HepG2 (cell line): ENCODE results near the gene KISS1R. TPM values are rescaled to one million over a fixed set of nuclear protein-coding genes. Genes with fewer than 3 reads are reported as not detected.
A peak's percentile ranks its signal among the peaks of the same experiment; 100 is the strongest.

ENCODE experiments used
- ARHGAP35 ChIP-seq: sonication (generic); formaldehyde crosslinking; IDR thresholded peaks from 2 replicates; pipeline ENCODE4 v1.9.0; 2022; ENCODE audit warnings: mild to moderate bottlenecking, inconsistent platforms, moderate library complexity, missing genetic modification reagents, borderline replicate concordance
- HCFC1 ChIP-seq: fragments of 150-350 bp; IDR thresholded peaks from 2 replicates; pipeline ENCODE4 v1.6.1; 2014; ENCODE audit warnings: low read depth, low read length
- HDAC2 ChIP-seq: sonication (generic); formaldehyde crosslinking; IDR thresholded peaks from 2 replicates; pipeline ENCODE4 v1.4.0; 2020; ENCODE audit warnings: missing genetic modification reagents
- ISX ChIP-seq: sonication (generic); formaldehyde crosslinking; conservative IDR thresholded peaks from 2 replicates; pipeline ENCODE4 v1.5.0; 2020; ENCODE audit warnings: missing genetic modification reagents
- KDM4B ChIP-seq: sonication (generic); formaldehyde crosslinking; IDR thresholded peaks from 2 replicates; pipeline ENCODE4 v1.4.0; 2020; ENCODE audit warnings: missing genetic modification reagents
- RFX3 ChIP-seq: IDR thresholded peaks from 2 replicates; pipeline ENCODE4 v1.6.1; 2016; ENCODE audit warnings: missing biosample characterization, missing genetic modification reagents
- ZNF180 ChIP-seq: sonication (generic); formaldehyde crosslinking; IDR thresholded peaks from 2 replicates; pipeline ENCODE4 v1.4.0; 2020; ENCODE audit warnings: low read depth, missing genetic modification reagents, borderline replicate concordance
- ZNF557 ChIP-seq: sonication (generic); formaldehyde crosslinking; IDR thresholded peaks from 2 replicates; pipeline ENCODE4 v1.4.0; 2020; ENCODE audit warnings: missing genetic modification reagents
- ZNF713 ChIP-seq: sonication (generic); formaldehyde crosslinking; IDR thresholded peaks from 2 replicates; pipeline ENCODE4 v1.4.0; 2020; ENCODE audit warnings: mild to moderate bottlenecking, missing genetic modification reagents
- polyA plus RNA-seq, 8 experiments: library from polyadenylated mRNA; depleted of rRNA in 3 of 8; stranded (reverse) in 7 of 8; unstranded in 1 of 8; fragments of >200 nt; fragmentation: Illumina TruSeq in 4 of 8; extraction: Trizol in 4 of 8; gene quantifications; 2 replicates each; pipeline versions ENCODE4 v1.2.1 to v1.2.3, GENCODE V29; 2011 to 2016; ENCODE audit warnings: low read depth in 4 of 8, missing spikeins in 1 of 8, mixed read lengths in 1 of 8; ENCODE audit not compliant: insufficient read depth in 1 of 8
- total RNA-seq, 5 experiments: library from RNA; depleted of rRNA; stranded (reverse); fragments of >200 nt; fragmentation: Illumina TruSeq; extraction: Trizol; gene quantifications; 2 replicates each; pipeline ENCODE4 v1.2.3, GENCODE V29; 2016; ENCODE audit warnings: low read depth in 1 of 5
- TF ChIP-seq, protein P1 (sequence below): sonication (generic); formaldehyde crosslinking; IDR thresholded peaks from 2 replicates; pipeline ENCODE4 v1.5.1; 2020; ENCODE audit warnings: mild to moderate bottlenecking, missing genetic modification reagents, moderate library complexity
- TF ChIP-seq, protein P2 (sequence below): sonication (generic); formaldehyde crosslinking; IDR thresholded peaks from 2 replicates; pipeline ENCODE4 v1.5.1; 2020; ENCODE audit warnings: mild to moderate bottlenecking, missing genetic modification reagents, moderate library complexity
- TF ChIP-seq, protein P3 (sequence below): sonication (generic); formaldehyde crosslinking; IDR thresholded peaks from 2 replicates; pipeline ENCODE4 v1.5.0; 2020; ENCODE audit warnings: mild to moderate bottlenecking, missing genetic modification reagents
- TF ChIP-seq, protein P4 (sequence below): sonication (generic); formaldehyde crosslinking; IDR thresholded peaks from 2 replicates; pipeline ENCODE4 v1.5.0; 2020; ENCODE audit warnings: mild to moderate bottlenecking, missing genetic modification reagents, borderline replicate concordance
- TF ChIP-seq, protein P5 (sequence below): sonication (generic); formaldehyde crosslinking; IDR thresholded peaks from 2 replicates; pipeline ENCODE4 v1.4.0; 2020; ENCODE audit warnings: low read depth, mild to moderate bottlenecking, missing genetic modification reagents

Gene KISS1R
- total and polyA plus RNA-seq, 2 of the 13 experiments (the other 11 are each of a cell fraction or from before 2014, with no cell fraction given): 1.1 to 10.2 TPM

DNA sequence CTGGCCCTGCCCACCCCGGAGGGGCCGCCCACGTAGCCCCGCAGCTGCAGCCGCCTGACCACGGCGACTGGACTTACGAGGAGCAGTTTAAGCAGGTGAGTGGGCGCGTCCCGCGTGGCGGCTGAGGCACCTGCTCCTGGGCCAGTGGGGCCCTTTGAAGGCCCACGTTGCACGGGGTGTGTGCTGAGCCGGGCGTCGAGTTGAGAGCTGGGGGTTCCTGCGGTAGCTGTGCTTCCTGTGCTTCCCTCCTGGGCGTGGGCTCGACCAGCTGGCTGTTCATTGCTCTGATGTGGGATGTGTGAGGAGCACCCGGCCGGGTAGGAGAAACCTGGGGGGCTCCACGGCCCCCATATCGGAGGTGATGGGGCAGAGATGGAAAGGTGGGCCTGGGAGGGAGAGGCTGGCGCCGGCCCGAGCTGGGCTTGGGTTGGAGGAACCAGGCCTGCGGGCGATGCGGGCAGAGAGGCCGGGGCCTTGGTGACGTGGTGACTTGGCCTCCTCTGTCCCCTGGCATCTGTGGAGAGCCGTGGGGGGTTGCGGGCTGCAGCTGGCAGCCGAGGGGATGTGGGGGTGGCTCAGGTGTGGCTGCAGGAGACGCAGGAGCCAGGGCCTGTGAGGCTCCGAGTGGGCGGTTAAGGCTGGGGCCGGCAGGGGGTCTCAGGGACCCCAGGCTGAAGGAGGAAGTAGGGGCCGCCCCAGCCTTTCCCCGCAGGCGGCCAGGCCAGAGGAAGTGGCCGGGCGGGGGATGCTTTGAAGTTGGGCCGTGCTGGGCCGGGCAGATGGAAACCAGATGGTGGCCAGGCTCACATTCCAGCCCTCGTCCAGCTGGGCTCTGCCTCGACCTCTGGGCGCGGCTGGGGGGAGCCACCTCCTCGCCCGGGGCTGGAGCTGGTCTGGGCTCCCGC lies 15.8 kb downstream of the KISS1R start (continued):
- TF ChIP-seq, protein P1, sequence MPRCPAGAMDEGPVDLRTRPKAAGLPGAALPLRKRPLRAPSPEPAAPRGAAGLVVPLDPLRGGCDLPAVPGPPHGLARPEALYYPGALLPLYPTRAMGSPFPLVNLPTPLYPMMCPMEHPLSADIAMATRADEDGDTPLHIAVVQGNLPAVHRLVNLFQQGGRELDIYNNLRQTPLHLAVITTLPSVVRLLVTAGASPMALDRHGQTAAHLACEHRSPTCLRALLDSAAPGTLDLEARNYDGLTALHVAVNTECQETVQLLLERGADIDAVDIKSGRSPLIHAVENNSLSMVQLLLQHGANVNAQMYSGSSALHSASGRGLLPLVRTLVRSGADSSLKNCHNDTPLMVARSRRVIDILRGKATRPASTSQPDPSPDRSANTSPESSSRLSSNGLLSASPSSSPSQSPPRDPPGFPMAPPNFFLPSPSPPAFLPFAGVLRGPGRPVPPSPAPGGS: no peak
- TF ChIP-seq RFX3 (CRISPR knock-in tag) (no peak), ARHGAP35 (CRISPR knock-in tag) (no peak), ZNF557 (CRISPR knock-in tag) (no peak), HDAC2 (CRISPR knock-in tag) (no peak), ZNF713 (CRISPR knock-in tag) (no peak), KDM4B (CRISPR knock-in tag) (no peak), ISX (CRISPR knock-in tag) (no peak), ZNF180 (CRISPR knock-in tag) (no peak), HCFC1 (no peak)
- TF ChIP-seq, protein P2, sequence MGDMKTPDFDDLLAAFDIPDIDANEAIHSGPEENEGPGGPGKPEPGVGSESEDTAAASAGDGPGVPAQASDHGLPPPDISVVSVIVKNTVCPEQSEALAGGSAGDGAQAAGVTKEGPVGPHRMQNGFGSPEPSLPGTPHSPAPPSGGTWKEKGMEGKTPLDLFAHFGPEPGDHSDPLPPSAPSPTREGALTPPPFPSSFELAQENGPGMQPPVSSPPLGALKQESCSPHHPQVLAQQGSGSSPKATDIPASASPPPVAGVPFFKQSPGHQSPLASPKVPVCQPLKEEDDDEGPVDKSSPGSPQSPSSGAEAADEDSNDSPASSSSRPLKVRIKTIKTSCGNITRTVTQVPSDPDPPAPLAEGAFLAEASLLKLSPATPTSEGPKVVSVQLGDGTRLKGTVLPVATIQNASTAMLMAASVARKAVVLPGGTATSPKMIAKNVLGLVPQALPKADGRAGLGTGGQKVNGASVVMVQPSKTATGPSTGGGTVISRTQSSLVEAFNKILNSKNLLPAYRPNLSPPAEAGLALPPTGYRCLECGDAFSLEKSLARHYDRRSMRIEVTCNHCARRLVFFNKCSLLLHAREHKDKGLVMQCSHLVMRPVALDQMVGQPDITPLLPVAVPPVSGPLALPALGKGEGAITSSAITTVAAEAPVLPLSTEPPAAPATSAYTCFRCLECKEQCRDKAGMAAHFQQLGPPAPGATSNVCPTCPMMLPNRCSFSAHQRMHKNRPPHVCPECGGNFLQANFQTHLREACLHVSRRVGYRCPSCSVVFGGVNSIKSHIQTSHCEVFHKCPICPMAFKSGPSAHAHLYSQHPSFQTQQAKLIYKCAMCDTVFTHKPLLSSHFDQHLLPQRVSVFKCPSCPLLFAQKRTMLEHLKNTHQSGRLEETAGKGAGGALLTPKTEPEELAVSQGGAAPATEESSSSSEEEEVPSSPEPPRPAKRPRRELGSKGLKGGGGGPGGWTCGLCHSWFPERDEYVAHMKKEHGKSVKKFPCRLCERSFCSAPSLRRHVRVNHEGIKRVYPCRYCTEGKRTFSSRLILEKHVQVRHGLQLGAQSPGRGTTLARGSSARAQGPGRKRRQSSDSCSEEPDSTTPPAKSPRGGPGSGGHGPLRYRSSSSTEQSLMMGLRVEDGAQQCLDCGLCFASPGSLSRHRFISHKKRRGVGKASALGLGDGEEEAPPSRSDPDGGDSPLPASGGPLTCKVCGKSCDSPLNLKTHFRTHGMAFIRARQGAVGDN (CRISPR knock-in tag): peak; percentile 85
- TF ChIP-seq, protein P3, sequence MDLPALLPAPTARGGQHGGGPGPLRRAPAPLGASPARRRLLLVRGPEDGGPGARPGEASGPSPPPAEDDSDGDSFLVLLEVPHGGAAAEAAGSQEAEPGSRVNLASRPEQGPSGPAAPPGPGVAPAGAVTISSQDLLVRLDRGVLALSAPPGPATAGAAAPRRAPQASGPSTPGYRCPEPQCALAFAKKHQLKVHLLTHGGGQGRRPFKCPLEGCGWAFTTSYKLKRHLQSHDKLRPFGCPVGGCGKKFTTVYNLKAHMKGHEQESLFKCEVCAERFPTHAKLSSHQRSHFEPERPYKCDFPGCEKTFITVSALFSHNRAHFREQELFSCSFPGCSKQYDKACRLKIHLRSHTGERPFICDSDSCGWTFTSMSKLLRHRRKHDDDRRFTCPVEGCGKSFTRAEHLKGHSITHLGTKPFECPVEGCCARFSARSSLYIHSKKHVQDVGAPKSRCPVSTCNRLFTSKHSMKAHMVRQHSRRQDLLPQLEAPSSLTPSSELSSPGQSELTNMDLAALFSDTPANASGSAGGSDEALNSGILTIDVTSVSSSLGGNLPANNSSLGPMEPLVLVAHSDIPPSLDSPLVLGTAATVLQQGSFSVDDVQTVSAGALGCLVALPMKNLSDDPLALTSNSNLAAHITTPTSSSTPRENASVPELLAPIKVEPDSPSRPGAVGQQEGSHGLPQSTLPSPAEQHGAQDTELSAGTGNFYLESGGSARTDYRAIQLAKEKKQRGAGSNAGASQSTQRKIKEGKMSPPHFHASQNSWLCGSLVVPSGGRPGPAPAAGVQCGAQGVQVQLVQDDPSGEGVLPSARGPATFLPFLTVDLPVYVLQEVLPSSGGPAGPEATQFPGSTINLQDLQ (CRISPR knock-in tag): no peak
- TF ChIP-seq, protein P4, sequence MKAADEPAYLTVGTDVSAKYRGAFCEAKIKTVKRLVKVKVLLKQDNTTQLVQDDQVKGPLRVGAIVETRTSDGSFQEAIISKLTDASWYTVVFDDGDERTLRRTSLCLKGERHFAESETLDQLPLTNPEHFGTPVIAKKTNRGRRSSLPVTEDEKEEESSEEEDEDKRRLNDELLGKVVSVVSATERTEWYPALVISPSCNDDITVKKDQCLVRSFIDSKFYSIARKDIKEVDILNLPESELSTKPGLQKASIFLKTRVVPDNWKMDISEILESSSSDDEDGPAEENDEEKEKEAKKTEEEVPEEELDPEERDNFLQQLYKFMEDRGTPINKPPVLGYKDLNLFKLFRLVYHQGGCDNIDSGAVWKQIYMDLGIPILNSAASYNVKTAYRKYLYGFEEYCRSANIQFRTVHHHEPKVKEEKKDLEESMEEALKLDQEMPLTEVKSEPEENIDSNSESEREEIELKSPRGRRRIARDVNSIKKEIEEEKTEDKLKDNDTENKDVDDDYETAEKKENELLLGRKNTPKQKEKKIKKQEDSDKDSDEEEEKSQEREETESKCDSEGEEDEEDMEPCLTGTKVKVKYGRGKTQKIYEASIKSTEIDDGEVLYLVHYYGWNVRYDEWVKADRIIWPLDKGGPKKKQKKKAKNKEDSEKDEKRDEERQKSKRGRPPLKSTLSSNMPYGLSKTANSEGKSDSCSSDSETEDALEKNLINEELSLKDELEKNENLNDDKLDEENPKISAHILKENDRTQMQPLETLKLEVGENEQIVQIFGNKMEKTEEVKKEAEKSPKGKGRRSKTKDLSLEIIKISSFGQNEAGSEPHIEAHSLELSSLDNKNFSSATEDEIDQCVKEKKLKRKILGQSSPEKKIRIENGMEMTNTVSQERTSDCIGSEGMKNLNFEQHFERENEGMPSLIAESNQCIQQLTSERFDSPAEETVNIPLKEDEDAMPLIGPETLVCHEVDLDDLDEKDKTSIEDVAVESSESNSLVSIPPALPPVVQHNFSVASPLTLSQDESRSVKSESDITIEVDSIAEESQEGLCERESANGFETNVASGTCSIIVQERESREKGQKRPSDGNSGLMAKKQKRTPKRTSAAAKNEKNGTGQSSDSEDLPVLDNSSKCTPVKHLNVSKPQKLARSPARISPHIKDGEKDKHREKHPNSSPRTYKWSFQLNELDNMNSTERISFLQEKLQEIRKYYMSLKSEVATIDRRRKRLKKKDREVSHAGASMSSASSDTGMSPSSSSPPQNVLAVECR: 0 out of 2 replicates have a peak, but pooled peaks have one; percentile 12
- TF ChIP-seq, protein P5, sequence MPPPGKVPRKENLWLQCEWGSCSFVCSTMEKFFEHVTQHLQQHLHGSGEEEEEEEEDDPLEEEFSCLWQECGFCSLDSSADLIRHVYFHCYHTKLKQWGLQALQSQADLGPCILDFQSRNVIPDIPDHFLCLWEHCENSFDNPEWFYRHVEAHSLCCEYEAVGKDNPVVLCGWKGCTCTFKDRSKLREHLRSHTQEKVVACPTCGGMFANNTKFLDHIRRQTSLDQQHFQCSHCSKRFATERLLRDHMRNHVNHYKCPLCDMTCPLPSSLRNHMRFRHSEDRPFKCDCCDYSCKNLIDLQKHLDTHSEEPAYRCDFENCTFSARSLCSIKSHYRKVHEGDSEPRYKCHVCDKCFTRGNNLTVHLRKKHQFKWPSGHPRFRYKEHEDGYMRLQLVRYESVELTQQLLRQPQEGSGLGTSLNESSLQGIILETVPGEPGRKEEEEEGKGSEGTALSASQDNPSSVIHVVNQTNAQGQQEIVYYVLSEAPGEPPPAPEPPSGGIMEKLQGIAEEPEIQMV: no peak
